H4 (cell line): Measurements from ENCODE around the gene PRSS53. TPM values are rescaled to one million over a fixed set of nuclear protein-coding genes. Genes with fewer than 3 reads are reported as not detected.
"Not testable (repeated sequence)": the region's sequence is repeated elsewhere in the genome, so short reads cannot be mapped to it uniquely, and the experiment has no call there.

ENCODE experiments used
- DNase-seq: peaks from one replicate; pipeline ENCODE4 v3.0.0-alpha.2; 2015; ENCODE audit warnings: low spot score
- total RNA-seq: library from RNA; depleted of rRNA; stranded (reverse); fragments of >200 nt; shearing (Covaris generic); gene quantifications from 2 replicates; pipeline ENCODE4 v1.2.3, GENCODE V29; 2014; rRNA removed

Gene PRSS53
- total RNA-seq: 0.14 and 0.31 TPM in 2 replicates

DNA sequence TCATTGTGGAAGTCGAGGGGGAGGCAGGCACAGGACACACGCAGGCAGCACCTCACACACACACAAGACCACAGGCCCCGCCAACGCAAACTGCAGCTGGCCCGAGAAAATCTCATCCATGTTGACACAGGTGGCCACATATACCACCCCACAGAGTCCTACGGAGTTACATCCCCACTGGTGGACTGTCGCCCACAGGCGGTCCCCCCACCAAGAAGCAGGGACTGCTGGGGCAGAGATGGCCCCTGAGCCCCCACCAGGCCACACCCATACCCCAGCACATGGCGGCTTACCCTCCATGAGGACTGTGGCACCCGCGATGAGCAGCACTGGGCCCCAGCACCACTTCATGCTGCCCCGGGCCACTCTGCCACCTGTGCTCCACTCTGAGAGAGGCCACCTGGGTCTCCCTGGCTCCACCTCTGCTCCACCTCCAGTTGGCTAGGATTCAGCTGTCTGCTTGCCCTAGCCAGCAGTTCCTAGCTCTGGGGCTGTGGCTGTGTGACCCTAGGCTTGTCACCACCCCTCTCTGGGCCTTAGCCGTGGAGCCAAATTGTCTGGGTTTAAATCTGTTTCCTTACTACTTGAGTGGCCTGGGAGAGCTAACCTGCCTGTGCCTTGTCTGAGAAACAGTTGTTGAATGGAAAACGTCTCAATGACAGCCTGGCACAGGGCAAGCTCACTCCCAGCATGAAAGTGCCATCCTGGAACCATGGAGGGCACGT is at the start of gene PRSS53:
TSS of gene PRSS53 (minus strand) at position 485 of the 725 bp plus-strand sequence. CDS start at position 351, 134 bp downstream.
- no peak for DNase-seq

DNA sequence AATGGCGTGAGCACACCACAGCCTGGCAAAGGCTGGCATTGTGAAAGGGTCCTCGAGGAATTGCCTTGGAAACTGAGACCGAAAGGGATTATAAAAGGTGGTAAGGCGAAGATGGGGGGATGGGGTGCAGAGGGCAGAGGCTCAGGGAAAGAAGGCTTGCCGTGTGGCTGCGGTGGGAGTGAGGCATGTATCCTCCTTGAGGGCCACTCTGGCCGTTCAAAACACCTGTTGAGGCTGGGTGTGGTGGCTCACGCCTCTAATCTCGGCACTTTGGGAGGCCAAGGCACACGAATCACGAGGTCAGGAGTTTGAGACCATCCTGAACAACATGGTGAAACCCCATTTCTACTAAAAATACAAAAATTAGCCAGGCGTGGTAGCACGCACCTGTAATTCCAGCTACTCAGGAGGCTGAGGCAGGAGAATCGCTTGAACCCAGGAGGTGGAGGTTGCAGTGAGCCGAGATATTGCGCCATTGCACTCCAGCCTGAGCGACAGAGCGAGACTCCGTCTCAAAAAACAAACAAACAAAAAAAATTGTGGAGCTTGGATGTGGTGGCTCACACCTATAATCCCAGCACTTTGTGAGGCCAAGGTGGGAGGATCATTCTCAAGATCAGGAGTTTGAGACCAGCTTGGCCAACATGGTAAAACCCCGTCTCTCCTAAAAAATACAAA is 48.2 kb upstream of the PRSS53 start:
- not testable (repeated sequence) for DNase-seq

DNA sequence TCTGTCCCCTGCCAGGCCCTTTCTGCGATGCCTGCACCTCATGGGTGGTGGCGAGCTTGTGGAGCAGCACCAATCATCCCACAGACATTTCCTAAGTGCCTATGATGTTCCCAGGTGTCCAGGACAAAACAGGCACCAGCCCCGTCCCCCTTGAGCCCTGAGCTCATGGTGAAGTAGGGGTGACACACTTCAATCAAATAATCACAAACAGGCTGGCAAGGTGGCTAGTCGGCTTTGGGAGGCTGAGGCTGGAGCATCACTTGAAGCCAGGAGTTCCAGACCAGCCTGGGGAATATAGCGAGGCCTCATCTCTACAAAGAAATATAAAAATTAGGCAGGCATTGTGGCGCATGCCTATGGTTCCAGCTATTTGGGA is 47.5 kb upstream of the PRSS53 start:
- DNase-seq: no peak

DNA sequence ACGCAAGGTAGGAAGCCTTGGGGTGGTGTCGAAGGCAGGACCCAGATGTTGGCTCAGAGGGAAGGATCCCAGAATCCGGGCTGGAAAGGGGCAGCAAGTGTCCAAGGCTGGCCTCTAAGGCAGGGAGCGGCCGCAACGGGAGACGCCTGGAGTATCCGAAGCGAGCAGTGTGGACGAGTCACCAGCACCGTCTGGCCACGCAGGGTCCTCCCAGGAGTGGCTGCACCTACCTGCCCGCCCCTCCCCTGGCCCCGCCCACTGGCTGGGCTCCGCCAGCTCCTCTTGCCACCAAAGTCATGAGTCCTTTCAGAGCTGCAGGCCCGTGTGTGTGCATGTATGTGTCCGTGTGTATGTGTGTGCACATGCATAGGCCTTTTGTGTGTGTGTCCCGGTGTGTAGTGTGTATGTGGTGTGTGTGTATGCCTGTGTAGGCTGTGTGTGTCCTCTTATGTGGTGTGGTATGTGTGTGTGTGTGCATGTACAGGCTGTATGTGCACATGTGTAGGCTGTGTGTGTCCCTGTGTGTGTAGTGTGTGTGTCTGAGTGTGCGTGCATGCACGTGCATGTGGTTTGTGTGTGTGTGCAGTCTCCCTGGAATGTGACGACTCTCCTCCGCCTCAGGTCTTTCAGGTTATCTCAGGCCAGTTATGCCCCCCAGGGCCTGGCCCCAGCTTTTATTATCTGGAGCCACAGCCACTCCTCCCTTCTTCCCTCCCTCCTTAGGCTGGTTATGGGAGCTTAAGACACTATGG is 47.0 kb upstream of the PRSS53 start, which contains the start of gene PRSS8:
TSS of gene PRSS8 (minus strand) at position 193 of the 752 bp plus-strand sequence. CDS start 229 bp downstream, outside the sequence.
- no peak for DNase-seq

DNA sequence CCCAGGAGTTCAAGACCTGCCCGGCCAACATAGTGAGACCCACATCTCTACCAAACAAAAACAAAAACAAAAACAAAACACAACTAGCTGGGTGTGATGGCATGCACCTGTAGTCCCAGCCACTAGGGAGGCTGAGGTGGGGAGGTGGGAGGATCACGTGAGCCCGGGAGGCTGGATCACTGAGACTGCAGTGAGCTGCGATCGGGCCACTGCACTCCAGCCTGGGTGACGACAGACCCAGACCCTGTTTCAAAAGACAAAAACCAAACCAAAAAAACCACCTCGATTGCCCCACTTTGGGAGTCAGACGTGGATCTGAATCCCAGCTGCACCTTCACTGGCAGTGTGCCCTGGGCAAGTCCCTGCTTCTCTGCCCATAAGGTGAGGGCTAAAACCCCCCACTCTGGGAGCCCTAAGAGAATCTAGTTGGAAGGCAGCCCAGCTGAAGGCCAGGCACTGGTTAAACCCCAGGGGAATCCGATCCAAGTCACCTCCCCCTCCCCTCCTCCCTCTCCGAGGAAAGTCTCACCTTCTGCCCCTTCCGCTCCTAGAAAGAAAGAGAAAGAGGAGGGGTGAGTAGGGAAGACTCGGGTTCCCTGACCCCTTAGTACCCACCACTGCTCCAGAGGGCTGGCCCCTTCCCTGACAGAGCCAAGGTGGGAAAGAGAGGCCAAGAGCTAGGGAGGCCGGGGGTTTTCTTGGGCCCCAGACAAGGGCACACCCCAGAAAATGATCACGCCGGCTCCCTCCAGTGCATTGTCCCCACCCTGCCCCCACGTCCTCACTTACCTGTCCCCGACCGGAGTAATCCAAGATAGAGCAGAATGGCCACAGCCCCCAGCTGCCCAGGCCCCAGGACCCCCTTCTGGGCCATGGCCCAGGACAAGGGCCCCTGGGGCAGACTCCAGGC is 46.1 kb upstream of the PRSS53 start:
- no peak for DNase-seq

DNA sequence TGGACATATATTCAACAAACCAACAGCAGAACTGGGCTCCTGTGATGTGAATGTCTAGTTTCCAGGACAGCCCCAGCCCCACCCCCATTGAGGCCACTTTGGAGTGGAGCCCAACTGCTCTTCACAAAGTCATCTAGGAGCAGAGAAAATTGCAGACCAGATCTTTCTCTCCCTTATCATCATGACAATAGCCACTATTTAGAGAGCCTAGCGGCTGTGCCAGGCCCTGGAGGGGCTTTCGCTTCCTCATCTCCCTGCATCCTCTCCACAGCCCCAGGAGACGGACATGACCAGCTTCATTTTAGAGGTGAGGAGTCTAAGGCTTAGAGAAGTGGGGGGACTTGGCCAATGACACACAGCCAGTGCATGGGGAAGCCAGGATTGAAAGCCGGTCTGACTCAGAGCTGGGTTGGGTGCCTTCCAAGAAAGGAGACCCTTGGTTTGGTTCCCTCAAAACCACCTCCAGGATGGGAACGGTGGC is 45.4 kb upstream of the PRSS53 start:
- no peak for DNase-seq

DNA sequence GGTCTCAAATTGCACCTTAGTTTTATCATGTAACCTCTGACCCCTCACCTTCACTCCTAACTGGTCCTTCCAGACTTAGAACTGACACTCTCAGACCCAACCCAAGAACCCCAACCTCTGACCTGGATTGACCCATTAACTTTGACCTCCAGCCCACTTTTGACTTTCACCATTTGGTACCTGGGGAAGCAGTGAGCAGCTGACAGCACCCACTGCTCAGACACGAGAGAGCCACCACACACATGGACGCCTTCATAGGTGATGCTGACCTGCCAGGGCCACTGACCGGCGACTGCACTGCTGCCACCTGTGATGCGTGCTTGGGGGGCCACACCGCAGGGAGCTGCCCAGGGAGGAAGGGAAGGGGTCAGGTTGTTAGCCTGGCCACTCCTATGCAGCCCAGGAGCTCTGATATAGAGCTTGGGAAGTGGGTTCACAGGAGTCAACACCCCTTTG is 44.3 kb upstream of the PRSS53 start:
- no peak for DNase-seq

DNA sequence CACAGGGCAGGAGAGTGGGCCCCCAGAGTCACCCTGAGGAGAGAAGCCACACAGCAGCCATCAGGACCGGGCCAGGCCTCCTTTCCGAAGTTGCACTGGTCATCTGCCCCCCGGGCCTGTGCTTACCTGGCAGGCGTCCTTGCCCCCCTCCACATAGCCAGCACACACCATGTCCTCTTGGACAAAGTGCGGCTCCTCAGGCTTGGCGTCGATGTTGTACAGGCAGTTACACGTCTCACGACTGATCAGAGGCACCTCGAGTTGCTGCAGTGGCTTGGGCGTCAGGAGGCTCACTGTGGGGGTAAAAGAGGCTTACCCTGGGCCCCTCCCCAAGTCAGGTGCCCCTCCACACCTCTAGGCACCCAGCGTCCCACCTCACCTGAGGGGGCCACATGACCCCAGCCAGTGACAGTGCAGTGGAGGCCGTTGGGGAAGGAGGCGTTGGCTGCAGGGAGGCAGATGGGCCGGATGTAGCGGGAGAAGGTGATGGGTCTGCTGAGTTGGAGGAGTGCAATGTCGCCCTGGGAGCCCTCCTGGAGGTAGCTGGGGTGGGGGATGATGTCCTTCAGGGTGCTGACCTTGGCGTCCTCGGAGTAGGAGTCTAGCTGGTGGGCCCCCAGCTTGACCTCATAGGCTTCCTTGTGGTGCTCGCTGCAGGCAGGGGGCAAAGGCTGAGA is 43.7 kb upstream of the PRSS53 start:
- DNase-seq: no peak

DNA sequence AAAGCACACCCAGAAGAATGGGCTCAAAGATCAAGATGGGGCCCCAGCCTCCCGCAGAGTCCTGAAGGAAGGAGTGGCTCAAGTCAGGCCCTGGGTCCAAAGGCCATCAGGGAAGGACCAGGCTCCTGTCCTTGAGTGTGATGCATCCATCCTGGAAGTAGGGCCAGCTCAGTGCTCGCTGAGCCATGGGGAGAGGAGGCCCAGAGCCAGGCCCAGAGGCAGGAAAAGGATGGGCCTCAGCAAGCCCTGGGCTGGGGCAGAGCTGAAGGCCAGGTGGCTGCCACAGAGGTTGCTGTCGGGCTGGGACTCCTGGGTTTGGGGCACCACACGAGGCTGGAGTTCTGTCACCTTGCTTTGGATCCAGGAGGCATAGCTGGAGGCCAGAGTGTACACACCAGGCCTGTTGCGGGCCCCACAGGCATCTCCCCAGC is 43.1 kb upstream of the PRSS53 start:
- no peak for DNase-seq

DNA sequence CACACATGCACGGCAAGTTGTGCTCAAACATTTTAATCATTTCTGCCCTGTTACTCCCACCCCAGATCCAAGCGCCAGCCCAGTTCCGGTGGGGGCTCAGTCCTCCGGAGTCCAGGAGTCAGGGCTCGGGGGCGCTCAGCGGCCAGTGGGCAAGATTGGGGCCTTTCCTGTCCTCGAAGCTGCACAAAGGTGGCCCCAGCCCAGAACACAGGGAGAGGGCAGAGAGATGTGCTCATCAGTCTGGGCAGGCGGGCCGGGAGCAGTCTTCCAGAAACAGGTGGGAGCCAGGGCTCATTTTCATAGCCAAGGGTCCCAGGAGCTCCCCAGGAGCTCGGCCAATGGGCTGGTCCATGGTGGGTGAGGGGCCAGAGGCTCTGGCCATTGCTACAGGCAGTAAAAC is 42.7 kb upstream of the PRSS53 start:
- no peak for DNase-seq

DNA sequence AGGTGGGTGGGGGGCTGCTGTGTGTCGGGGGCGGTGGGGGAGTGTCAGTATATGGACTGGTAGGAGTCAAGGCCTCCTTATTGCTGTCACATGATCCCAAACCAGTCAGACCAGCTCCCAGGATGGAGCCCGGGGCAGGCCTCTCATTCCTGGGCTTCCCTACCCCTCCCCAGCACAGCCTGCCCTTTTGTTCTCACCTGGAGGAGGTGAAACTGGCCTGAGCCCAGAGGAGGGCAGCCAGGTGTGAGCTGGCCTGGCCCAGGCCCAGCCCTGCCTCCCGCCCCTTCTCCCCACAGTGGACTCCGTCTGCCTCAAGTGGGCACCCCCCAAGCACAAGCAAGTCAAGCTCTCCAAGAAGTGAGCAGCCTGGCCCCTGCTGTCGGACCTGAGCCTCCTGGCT is 42.2 kb upstream of the PRSS53 start:
- DNase-seq: no peak

DNA sequence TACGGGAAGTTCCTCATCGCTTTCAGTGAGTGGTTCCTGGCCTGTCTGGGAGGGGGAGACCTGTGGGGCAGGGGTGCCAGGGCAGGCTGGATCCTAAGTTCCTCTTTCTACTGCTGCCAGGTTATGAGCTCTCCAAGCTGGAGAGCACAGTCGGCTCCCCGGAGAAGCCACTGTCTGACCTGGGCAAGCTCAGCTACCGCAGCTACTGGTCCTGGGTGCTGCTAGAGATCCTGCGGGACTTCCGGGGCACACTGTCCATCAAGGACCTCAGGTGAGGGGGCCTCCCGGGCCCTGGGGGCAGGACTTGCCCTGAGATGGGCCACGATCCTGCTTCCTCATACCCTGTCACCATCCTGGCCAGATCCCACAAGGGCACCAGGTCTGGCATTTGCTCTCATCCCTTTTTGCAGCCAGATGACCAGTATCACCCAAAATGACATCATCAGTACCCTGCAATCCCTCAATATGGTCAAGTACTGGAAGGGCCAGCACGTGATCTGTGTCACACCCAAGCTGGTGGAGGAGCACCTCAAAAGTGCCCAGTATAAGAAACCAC is 41.7 kb upstream of the PRSS53 start:
- no peak for DNase-seq

DNA sequence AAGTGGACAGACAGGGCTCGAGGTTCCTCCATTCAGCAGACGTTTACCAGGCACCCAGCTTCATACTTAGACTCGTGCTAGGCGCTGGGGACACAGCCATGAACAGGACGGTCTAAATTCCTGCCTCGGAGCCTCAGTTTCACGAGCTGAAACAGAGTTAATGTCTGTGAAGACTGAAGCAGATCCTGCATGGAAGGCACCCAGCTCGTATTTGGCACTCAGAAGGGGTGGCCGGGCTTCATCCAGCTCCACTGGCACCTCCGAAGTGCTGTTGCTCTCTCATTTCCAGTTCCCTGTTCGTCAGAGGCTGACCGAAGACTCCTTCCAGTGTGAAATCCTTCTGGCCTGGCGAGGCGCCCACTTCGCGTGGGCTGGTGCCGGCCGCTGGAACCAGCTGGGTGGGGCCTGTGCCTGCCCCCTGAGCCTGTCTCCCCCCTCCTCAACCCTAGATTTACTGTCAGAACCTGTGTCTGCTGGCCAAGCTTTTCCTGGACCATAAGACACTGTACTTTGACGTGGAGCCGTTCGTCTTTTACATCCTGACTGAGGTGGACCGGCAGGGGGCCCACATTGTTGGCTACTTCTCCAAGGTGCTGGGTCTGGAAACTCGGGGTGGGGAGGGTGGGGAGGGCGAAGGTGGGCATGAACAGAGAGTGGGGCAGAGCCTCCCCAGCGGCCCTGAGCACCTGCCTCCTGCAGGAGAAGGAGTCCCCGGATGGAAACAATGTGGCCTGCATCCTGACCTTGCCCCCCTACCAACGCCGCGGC is 41.0 kb upstream of the PRSS53 start:
- DNase-seq: no peak

DNA sequence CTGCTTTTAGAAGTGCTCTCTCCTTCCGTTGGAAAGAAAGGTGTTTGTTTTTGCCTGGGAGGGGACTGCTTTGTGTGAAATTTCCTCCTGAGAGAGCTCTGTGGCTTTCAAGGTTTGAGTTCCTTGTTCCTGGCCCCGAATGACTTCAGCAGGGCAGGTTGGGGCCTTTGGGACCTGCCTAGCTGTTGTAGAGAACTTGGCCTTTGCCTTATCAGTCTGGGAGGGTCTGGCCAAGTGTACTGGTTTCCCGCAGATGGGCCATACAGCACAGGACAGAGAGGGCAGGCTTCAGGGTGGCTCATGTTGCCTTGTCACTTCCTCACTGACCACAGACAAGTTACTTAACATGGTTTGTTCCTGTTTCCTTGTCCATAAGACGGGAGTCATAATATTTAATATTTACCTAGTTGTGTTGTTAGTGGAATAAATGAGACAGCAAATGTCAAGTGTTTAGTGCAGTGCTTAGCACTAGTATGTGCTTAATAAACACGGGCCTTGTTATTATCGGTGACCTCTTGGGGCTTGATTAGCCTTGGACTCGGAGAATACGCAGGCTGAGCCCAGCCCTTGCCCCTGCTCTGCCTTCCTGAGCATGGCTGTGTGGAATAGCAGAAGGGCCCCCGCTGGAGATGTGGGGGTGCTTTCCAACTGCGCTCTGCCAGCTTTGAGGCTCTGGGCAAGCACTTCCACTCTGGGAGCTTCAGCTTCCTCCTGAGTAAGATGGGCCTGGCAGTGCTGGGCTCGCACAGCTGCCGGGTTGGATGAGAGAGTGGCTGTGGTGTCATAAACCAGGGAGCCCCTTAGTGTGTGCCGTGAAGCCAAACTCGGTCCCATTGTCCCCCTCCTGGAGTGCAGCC is 40.2 kb upstream of the PRSS53 start:
- no peak for DNase-seq

DNA sequence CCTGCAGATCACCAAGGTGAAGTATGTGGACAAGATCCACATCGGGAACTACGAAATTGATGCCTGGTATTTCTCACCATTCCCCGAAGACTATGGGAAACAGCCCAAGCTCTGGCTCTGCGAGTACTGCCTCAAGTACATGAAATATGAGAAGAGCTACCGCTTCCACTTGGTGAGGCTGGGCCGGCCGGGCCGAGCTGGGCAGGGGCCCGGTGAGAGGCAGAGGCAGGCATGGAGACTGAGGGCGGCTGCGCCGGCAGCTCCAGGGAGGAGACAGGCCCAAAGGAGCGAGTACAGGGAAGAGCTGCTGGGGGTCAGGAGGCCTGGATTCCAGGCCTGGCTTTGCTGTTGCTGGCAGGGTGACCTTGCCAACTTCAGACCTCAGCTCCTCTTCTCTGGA is 38.4 kb upstream of the PRSS53 start:
- no peak for DNase-seq

DNA sequence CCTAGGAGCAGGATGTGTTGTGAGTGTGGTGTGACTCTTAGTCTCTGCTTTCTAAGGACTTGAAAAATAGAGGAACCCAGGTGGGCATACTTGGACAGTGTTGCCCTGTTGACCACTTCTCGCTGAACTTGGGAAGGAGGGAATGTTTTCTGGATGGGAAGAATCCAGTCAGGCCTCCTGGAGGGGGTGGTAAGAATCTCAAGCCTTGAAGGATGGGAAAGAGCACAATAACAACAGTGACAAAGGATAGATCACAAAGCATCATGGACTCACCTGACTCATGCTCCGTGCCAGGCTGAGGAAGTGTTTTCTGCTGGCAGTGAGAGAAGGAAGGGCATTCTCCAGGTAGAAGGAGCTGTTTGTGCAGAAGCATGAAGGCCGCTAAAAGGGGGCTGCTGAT is 37.1 kb upstream of the PRSS53 start:
- DNase-seq: no peak

DNA sequence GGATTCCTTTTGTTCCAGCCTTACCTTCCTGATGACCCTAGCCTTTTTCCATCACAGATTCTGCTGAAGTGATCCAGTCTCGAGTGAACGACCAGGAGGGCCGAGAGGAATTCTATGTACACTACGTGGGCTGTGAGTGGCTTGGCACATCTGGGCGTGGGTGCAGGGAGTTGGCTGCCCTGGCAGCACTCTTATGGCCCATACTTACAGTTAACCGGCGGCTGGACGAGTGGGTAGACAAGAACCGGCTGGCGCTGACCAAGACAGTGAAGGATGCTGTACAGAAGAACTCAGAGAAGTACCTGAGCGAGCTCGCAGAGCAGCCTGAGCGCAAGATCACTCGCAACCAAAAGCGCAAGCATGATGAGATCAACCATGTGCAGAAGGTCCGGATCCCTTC is 31.4 kb upstream of the PRSS53 start:
- DNase-seq: no peak
